Activated T-cell treated with anti-CD3 and anti-CD28 coated beads, Interleukin-2, amount 50 U/mL, for 72 hours (primary cell): ENCODE measurements around the gene GCDH. TPM values are rescaled to one million over a fixed set of nuclear protein-coding genes. Genes with fewer than 3 reads are reported as not detected.
"Not testable (repeated sequence)": the region's sequence is repeated elsewhere in the genome, so short reads cannot be mapped to it uniquely, and the experiment has no call there.

Source experiments
- ATAC-seq, 2 donors: fragments of 150-1000 bp; cut with Tn5 transposase; replicated peaks in 1 of 2; 2 replicates each; pipeline ENCODE4 v1.10.0; 2021; ENCODE audit warnings: moderate library complexity in 2 of 2, mild to moderate bottlenecking in 1 of 2
- DNase-seq, 2 donors: peaks; one replicate each; pipeline ENCODE4 v3.0.0; 2021 to 2022; ENCODE audit warnings: mixed read lengths in 1 of 2
- H3K27ac Mint-ChIP-seq: one replicate; pipeline ENCODE4 v1.8.0; 2022; ENCODE audit warnings: mild to moderate bottlenecking, moderate library complexity, mixed read lengths
- H3K27me3 Mint-ChIP-seq: one replicate; pipeline ENCODE4 v1.8.0; 2022; ENCODE audit warnings: low read depth, mixed read lengths
- H3K36me3 Mint-ChIP-seq, 2 donors: one replicate each; pipeline ENCODE4 v1.8.0; 2022; ENCODE audit warnings: mixed read lengths in 2 of 2, mild to moderate bottlenecking in 1 of 2; ENCODE audit not compliant: insufficient read depth in 2 of 2
- H3K4me1 Mint-ChIP-seq: one replicate; pipeline ENCODE4 v1.8.0; 2022; ENCODE audit warnings: low read depth, mixed read lengths
- H3K4me3 Mint-ChIP-seq, 2 donors: one replicate each; pipeline ENCODE4 v1.8.0; 2022; ENCODE audit warnings: mild to moderate bottlenecking in 2 of 2, mixed read lengths in 2 of 2, moderate library complexity in 2 of 2
- H3K9me3 Mint-ChIP-seq, 2 donors: one replicate each; pipeline ENCODE4 v1.8.0; 2022; ENCODE audit warnings: mixed read lengths in 2 of 2
- total RNA-seq, 2 donors: library from RNA; stranded (reverse); gene quantifications; one replicate each; pipeline ENCODE4 v1.2.3, GENCODE V29; 2022

GCDH gene
- total RNA-seq, 2 donors from 2014 or later, result 23.2 to 25.1 TPM

- peak within 1 kb of the TSS; percentile 94 for H3K27ac Mint-ChIP-seq
- peak; percentile 65 to 74 for ATAC-seq
These were observed 9.7 kb upstream of the GCDH start, which contains the start of gene DNASE2 for GRCh38 chr19:12881172-12881808. TSS of gene DNASE2 (minus strand) at chr19:12881449. CDS start at chr19:12881375, 74 bp downstream.

DNA sequence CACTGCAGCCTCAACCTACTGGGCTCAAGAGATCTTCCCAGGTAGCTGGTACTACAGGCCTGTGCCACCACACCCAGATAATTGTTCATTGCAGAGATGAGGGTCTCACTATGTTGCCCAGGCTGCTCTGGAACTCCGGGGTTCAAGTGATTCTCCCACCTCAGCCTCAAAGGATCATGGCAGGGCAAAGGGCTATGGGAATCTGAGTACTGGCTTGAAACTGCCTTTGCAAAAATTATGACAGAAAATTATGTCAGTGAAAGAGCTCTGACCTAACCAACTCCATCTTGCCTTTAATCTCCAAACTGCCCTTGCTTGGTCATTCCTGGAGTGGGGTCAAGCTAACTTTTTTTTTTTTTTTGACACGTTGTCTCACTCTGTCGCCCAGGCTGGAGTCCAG, 8.4 kb upstream of the GCDH start:
- DNase-seq, result no peak
- ATAC-seq, result no peak
- peaks cover 0 to 2% of the 10 kb centered on the region in 2 donors for H3K9me3 Mint-ChIP-seq
- peaks cover 46% of the 10 kb centered on the region for H3K4me1 Mint-ChIP-seq
- peak overlapping the region; percentile 94 to 98 for H3K4me3 Mint-ChIP-seq
- H3K36me3 Mint-ChIP-seq, result peaks cover 1 to 5% of the 10 kb centered on the region in 2 donors
- H3K27me3 Mint-ChIP-seq, result no peaks in the 10 kb centered on the region
- H3K27ac Mint-ChIP-seq, result peak overlapping the region; percentile 82

More at GRCh38 chr19:12881172-12881808, 9.7 kb upstream of the GCDH start, which contains the start of gene DNASE2:
- Mint-ChIP-seq H3K9me3 (peaks cover 0 to 2% of the 10 kb centered on the region in 2 donors), H3K4me1 (peaks cover 41% of the 10 kb centered on the region), H3K4me3 (peak within 1 kb of the TSS; percentile 94 to 98), H3K36me3 (peaks cover 1 to 8% of the 10 kb centered on the region in 2 donors), H3K27me3 (no peaks in the 10 kb centered on the region)
- DNase-seq, result peak; percentile 93 to 94

- Mint-ChIP-seq H3K4me3 (peak overlapping the region; percentile 93 to 97), H3K36me3 (peaks cover 1 to 5% of the 10 kb centered on the region in 2 donors), H3K4me1 (peaks cover 46% of the 10 kb centered on the region), H3K27me3 (no peaks in the 10 kb centered on the region), H3K9me3 (peaks cover 0 to 2% of the 10 kb centered on the region in 2 donors), H3K27ac (no peak overlapping the region)
- ATAC-seq (no peak), DNase-seq (no peak)
These were observed 6.8 kb upstream of the GCDH start for GRCh38 chr19:12884202-12884601.

GRCh38 chr19:12884627-12884925, 6.4 kb upstream of the GCDH start:
- H3K4me3 Mint-ChIP-seq, result peak overlapping the region; percentile 93 to 97
- ATAC-seq (no peak), DNase-seq (no peak)
- peaks cover 0 to 2% of the 10 kb centered on the region in 2 donors for H3K9me3 Mint-ChIP-seq
- H3K27me3 Mint-ChIP-seq, result no peaks in the 10 kb centered on the region
- no peak overlapping the region for H3K27ac Mint-ChIP-seq
- H3K4me1 Mint-ChIP-seq, result peaks cover 43% of the 10 kb centered on the region
- peaks cover 1 to 5% of the 10 kb centered on the region in 2 donors for H3K36me3 Mint-ChIP-seq

GRCh38 chr19:12884926-12885748, 5.8 kb upstream of the GCDH start:
- H3K36me3 Mint-ChIP-seq, result peaks cover 1 to 5% of the 10 kb centered on the region in 2 donors
- peak overlapping the region; percentile 93 to 97 for H3K4me3 Mint-ChIP-seq
- peaks cover 0 to 2% of the 10 kb centered on the region in 2 donors for H3K9me3 Mint-ChIP-seq
- no peaks in the 10 kb centered on the region for H3K27me3 Mint-ChIP-seq
- H3K4me1 Mint-ChIP-seq, result peaks cover 42% of the 10 kb centered on the region
- H3K27ac Mint-ChIP-seq, result no peak overlapping the region
- DNase-seq, result peak; percentile 96 to 97
- ATAC-seq, result peak; percentile 78 to 83

DNA sequence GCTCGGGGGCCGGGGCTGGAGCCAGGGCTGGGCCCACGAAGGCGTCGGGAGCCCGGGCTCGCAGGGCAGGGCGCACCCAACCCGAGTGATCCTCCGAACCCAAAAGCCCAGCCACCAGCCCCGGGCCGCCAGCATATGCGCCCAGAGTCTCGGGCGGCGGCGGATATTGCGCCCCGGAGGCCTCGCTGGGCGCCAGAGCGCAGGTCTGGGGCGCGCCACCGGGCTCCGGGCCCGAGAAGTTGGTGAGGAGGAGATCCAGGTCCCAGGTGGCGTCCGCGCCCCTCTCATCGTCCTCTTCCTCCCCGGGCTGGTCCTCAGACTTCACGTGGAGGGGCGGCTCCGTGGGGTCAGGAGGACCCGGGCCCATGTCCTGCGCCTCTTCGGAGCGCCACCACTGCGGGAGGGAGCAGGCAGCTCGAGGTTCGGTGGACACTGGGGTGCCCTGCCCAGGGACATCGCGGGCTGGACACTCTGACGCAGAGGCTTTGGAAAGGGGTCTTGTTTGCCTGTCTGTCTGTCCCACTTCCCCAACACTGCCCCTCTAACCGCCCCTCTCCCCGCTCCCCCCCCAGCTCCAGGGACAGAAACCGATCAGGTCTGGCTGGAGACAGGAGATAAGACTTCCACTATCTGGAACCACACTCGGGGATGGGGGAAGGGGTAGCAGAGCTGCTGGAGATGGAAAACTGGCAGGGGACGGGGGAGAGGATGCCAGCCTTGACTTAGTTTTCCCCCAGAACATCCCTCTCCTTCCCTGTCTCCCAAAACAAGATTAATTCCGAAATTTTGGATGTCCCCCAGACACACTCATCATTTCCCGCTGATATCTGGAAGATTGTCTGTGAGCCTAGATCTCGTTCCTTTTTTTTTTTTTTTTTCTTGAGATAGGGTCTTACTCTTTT, 5.0 kb upstream of the GCDH start:
- H3K36me3 Mint-ChIP-seq, result peaks cover 2 to 5% of the 10 kb centered on the region in 2 donors
- H3K4me1 Mint-ChIP-seq, result peaks cover 42% of the 10 kb centered on the region
- H3K9me3 Mint-ChIP-seq, result peaks cover 0 to 2% of the 10 kb centered on the region in 2 donors
- peak overlapping the region; percentile 82 to 83 for H3K4me3 Mint-ChIP-seq
- peak; percentile 16 to 30 for ATAC-seq
- no peak for DNase-seq
- no peaks in the 10 kb centered on the region for H3K27me3 Mint-ChIP-seq
- no peak overlapping the region for H3K27ac Mint-ChIP-seq

GRCh38 chr19:12886651-12886968, 4.3 kb upstream of the GCDH start:
- Mint-ChIP-seq H3K36me3 (peaks cover 4 to 5% of the 10 kb centered on the region in 2 donors), H3K27me3 (no peaks in the 10 kb centered on the region), H3K4me1 (peaks cover 45% of the 10 kb centered on the region), H3K4me3 (peak overlapping the region; percentile 82 to 83), H3K9me3 (peaks cover 0 to 2% of the 10 kb centered on the region in 2 donors), H3K27ac (no peak overlapping the region)
- ATAC-seq (no peak), DNase-seq (no peak)

- Mint-ChIP-seq H3K27me3 (no peaks in the 10 kb centered on the region), H3K27ac (no peak within 1 kb of the TSS), H3K4me1 (peaks cover 45% of the 10 kb centered on the region), H3K36me3 (peaks cover 4 to 5% of the 10 kb centered on the region in 2 donors), H3K4me3 (peak within 1 kb of the TSS; percentile 82 to 83), H3K9me3 (peaks cover 0 to 2% of the 10 kb centered on the region in 2 donors)
- no peak for DNase-seq
- ATAC-seq, result no peak
These were observed 3.8 kb upstream of the GCDH start, which contains the start of gene KLF1 for GRCh38 chr19:12886969-12887747. TSS of gene KLF1 (minus strand) at chr19:12887201. CDS start at chr19:12887140, 61 bp downstream.

DNA sequence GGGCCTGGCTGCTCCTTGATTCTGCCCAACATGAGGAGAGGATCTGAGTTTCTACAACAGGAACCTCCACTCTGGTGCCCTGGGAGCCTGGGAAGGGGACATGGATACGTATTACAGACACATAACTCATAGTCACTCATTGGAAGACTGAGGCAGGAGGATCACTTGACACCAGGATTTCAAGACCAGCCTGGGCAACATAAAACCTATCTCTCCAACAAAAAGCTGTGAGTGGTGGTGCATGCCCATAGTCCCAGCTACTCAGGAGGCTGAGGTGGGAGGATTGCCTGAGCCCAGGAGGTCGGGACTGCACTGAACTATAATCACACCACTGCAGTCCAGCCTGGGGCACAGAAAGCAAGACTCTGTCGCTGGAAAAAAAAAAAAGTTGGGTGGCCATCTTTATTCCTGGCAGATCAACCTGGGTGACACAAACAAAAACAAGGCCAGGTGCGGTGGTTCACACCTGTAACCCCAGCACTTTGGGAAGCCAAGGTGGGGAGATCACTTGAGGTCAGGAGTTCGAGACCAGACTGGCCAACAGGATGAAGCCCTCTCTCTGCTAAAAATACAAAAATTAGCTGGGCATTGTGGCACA, 2.9 kb upstream of the GCDH start:
- no peaks in the 10 kb centered on the region for H3K27me3 Mint-ChIP-seq
- H3K4me3 Mint-ChIP-seq, result no peak overlapping the region
- ATAC-seq, result no peak
- peaks cover 0 to 2% of the 10 kb centered on the region in 2 donors for H3K9me3 Mint-ChIP-seq
- H3K36me3 Mint-ChIP-seq, result peaks cover 1 to 4% of the 10 kb centered on the region in 2 donors
- H3K4me1 Mint-ChIP-seq, result peaks cover 44% of the 10 kb centered on the region
- no peak for DNase-seq
- no peak overlapping the region for H3K27ac Mint-ChIP-seq

DNA sequence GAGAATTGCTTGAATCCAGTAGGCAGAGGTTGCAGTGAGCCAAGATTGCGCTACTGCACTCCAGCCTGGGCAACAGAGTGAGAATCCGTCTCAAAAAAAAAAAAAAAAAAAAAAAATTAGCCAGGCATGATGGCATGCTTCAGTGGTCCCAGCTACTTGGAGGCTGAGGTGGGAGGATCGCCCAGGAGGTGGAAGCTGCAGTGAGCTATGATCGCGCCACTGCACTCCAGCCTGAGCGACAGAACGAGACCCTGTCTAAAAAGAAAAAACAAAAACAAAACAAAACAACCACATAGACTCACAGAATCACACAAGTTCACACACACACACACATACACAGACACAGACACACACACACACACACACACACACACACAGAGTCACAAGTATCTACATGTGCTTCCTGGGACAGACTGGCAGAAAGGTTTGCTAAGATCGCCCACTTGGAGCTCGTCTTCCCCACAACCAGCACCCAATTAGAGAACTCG, 617 bp upstream of the GCDH start:
- H3K36me3 Mint-ChIP-seq, H3K27me3 Mint-ChIP-seq, H3K9me3 Mint-ChIP-seq: not testable (repeated sequence)

GRCh38 chr19:12891553-12892021, 627 bp downstream of the GCDH start:
- Mint-ChIP-seq H3K36me3 (peaks cover 5% of the 10 kb centered on the region in 2 donors), H3K9me3 (no peaks in the 10 kb centered on the region), H3K27ac (peak overlapping the region; percentile 48), H3K4me3 (peak overlapping the region; percentile 94 to 99), H3K27me3 (no peaks in the 10 kb centered on the region), H3K4me1 (peaks cover 32% of the 10 kb centered on the region)
- DNase-seq (no peak), ATAC-seq (no peak)

More for the DNA sequence above, 617 bp upstream of the GCDH start:
- peaks cover 38% of the 10 kb centered on the region for H3K4me1 Mint-ChIP-seq
- peak overlapping the region; percentile 94 to 99 for H3K4me3 Mint-ChIP-seq
- not testable (repeated sequence) for DNase-seq, ATAC-seq
- peak overlapping the region; percentile 83 for H3K27ac Mint-ChIP-seq
